Measurements from ENCODE around the gene BEST4.
"Not testable (repeated sequence)": the region's sequence is repeated elsewhere in the genome, so short reads cannot be mapped to it uniquely, and the experiment has no call there.

The BEST4 gene

DNA sequence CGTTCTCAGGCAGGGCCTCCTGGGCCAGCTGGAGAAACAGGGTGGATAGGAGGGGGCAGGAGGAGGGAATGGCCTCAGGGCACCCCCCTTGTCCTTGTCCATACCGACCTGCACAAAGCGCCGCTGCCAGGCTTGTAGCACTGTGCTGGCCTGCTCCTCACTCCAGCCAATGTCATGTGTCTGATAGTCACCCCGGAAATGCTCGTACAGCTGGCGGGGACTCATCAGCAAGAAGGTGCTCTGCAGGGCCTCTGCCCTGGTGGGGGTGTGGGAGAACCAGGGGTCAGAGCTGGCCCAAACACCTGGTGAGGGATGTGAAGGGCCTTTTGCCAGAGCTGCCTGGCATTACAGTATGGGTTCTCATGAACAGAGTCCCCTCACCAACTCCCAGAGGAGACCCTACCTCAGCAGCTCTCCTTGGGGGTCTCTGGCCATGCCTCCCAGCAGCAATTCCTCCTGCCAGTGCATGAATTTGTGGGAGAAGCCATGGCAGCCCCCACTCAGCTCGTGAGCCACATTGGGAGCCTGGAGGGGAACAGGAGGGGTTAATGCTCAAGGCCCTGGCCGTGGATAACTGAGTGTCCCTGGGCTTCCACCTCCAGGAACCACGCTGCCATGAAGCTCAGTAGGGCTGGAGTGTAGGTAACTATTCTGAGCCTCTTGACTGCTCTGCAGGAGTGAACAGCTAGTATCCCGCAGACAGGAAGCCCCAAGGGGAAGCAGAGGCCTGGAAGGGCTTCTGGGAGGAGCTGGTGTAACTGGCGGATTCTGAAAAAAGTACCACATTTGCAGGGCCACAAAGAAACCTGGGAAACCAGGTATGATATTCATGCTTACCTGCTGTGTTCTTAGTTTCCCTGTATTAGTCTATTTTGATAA is 41.8 kb upstream of the BEST4 start:
- H3K27ac ChIP-seq = no peak overlapping the region
- TF ChIP-seq CTCF (conservative IDR thresholded peaks at IDR 0.05) (no peak), ZFX (IDR thresholded peaks at IDR 0.05) (no peak)

GRCh38 chr1:44828841-44829440 is 41.0 kb upstream of the BEST4 start:
- no peak overlapping the region for H3K27ac ChIP-seq
- no peak for TF ChIP-seq CTCF (conservative IDR thresholded peaks at IDR 0.05)
- no peak for TF ChIP-seq ZFX (IDR thresholded peaks at IDR 0.05)

GRCh38 chr1:44828003-44828651 is 40.2 kb upstream of the BEST4 start:
- TF ChIP-seq ZFX (IDR thresholded peaks at IDR 0.05) = no peak
- no peak for TF ChIP-seq CTCF (conservative IDR thresholded peaks at IDR 0.05)

DNA sequence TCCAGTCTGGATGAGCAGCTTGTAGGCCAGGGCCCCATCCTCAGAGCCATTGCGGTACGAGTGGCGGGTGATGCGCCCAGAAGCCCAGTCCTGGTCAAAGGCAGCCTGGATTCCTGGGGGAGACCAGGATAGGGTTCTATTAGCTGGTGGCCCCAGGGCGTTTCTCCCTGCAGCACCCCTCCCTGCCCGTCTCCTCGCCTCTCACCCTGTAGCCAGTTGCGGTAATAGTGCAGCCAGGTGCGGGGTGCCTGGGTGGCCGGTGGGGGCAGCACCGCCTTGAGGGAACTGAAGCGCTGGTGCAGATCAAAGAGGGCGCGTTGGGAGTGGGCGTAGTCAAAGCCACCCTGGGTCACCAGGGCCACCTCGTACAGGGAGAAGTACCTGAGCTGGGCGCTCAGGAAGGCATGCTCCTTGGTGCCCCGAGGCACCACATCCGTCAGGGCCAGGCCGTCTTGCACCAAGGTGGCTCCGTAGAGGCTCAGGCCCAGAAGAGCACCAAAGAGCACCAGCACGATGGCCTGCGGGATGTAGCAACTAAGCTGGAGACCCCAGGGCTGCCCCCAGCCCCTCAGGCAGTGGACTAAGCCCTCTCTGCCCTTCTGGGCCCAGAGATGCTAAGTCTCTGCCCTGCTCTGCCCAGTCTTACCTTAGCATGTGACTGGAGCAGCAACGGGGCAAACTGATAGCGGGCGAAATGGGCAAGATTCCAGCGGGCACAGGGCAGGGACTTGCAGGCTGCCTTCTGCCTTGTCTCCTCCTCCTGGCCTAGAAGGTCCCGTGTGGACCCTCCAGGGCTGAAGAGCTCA is 39.4 kb upstream of the BEST4 start:
- TF ChIP-seq CTCF (conservative IDR thresholded peaks at IDR 0.05) (no peak), ZFX (IDR thresholded peaks at IDR 0.05) (no peak)
- H3K27ac ChIP-seq = no peak overlapping the region

More at GRCh38 chr1:44828003-44828651, 40.2 kb upstream of the BEST4 start:
- H3K27ac ChIP-seq = no peak overlapping the region

DNA sequence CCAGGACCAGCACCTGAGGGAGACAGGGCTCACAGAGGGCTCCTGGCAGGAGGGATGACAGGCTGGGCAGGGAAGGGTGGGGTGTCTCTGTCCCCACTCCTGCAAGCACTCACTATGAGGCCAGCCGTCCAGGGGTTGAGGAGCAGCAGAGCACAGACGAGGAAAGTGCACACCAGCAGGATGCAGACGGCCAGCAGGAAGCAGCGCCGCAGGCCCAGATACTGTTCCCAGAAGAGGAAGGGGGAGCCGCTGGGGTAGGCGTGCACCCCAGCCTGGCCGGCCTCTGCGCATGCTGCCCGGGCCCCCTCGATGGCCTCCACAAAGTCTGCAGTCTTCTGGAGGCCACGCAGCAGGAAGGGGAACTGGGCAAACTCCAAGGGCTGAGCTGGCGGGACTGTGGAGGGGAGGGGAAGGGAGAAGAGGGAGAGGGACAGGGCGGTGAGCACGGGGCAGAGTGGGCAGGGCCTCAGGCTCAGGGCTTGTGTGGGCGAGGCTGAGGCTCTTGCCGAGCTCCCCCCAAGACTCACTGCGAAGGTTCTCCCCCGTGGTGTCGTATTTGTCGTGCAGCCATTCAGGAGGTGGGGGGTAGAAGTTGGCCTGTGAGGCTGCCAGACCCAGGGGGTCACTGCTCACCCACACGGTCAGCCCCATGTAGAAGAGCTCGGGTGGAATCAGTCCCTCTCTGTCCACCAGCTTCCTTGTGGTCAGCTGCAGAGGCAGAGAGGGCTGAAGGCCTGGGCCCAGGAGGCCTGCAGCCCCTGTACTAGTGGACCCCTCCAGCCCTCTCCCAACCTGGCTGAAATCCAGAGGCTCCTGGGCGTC is 38.6 kb upstream of the BEST4 start:
- H3K27ac ChIP-seq = no peak overlapping the region
- no peak for TF ChIP-seq CTCF (conservative IDR thresholded peaks at IDR 0.05)
- no peak for TF ChIP-seq ZFX (IDR thresholded peaks at IDR 0.05)

DNA sequence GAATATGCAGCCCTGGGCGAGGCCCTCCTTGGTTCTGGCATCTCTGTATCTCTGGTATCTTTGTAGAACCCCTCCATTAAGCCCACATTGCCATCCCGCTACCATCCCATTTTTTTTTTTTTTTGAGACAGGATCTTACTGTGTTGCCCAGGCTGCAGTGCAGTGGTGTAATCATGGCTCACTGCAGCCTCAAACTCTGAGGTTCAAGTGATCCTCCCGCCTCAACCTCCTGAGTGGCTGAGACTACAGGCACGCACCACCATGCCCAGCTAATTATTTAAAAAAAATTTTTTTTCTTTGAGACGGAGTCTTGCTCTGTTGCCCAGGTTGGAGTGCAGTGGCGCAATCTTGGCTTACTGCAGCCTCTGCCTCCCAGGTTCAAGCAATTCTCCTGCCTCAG is 36.4 kb upstream of the BEST4 start:
- not testable (repeated sequence) for H3K27ac ChIP-seq

DNA sequence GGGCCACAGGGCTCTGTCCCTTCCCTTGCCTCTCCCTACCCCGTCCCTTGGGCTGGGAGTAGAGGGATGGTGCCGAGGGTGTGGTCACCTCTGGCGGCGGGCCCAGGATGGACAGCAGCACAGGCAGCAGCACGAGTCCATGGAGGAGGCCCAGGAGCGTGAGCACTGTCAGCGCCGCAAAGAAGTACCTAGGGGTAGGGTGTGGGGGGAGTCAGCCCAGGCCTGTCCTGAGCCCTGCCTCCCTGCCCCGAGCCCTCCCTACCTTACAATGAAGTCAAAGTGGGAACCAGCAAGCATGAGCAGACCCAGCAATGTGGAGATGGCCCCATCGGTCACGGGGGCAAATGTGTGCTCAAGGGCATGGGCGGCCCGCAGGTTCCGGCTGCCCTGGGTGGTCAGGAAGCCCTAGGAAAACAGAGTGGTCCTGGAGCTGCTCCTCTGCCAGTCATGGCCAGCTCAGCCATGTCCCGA is 35.0 kb upstream of the BEST4 start:
- TF ChIP-seq CTCF (conservative IDR thresholded peaks at IDR 0.05) (no peak), ZFX (IDR thresholded peaks at IDR 0.05) (no peak)
- no peak overlapping the region for H3K27ac ChIP-seq

All from C4-2B (cell line).